Jurkat, Clone E6-1 (cell line): Measurements from ENCODE around the gene WEE1. TPM values are rescaled to one million over a fixed set of nuclear protein-coding genes. Genes with fewer than 3 reads are reported as not detected.
A peak's percentile ranks its signal among the peaks of the same experiment; 100 is the strongest.
"Not testable (repeated sequence)": the region's sequence is repeated elsewhere in the genome, so short reads cannot be mapped to it uniquely, and the experiment has no call there.

Experiments
- DNase-seq: peaks from one replicate; pipeline ENCODE4 v3.0.0-alpha.2; 2011; ENCODE audit warnings: low read depth, low spot score
- H3K4me3 ChIP-seq: 2 replicates; pipeline ENCODE4 v1.5.1; 2011; ENCODE audit warnings: mild to moderate bottlenecking, low read length, control low read depth, moderate library complexity
- polyA plus RNA-seq: library from polyadenylated mRNA; unstranded; fragments of >200 nt; gene quantifications from one replicate; pipeline ENCODE4 v1.2.1, GENCODE V29; 2012; ENCODE audit warnings: missing spikeins; ENCODE audit not compliant: insufficient read length, insufficient read depth

The WEE1 gene
- 42.7 TPM for polyA plus RNA-seq

GRCh38 chr11:9573052-9573774 is at the start of gene WEE1:
TSS of gene WEE1 (plus strand) at chr11:9573670. CDS start at chr11:9573934, 264 bp downstream.
- DNase-seq, result peak; percentile 97
- H3K4me3 ChIP-seq, result peak within 1 kb of the TSS; percentile 71

- H3K4me3 ChIP-seq, result no peak overlapping the region
- DNase-seq, result no peak
Measured at GRCh38 chr11:9524001-9524400, 49.5 kb upstream of the WEE1 start.

GRCh38 chr11:9525116-9525515 is 48.4 kb upstream of the WEE1 start:
- H3K4me3 ChIP-seq, result no peak overlapping the region
- no peak for DNase-seq

GRCh38 chr11:9527481-9528135 is 45.9 kb upstream of the WEE1 start:
- DNase-seq, result no peak
- no peak overlapping the region for H3K4me3 ChIP-seq

GRCh38 chr11:9528136-9528501 is 45.4 kb upstream of the WEE1 start:
- DNase-seq, result no peak
- H3K4me3 ChIP-seq, result no peak overlapping the region

- DNase-seq, result no peak
Measured at GRCh38 chr11:9528573-9529333, 44.7 kb upstream of the WEE1 start.

GRCh38 chr11:9529334-9529650 is 44.2 kb upstream of the WEE1 start:
- DNase-seq, result no peak
- H3K4me3 ChIP-seq, result no peak overlapping the region

More at GRCh38 chr11:9528573-9529333, 44.7 kb upstream of the WEE1 start:
- H3K4me3 ChIP-seq, result no peak overlapping the region

GRCh38 chr11:9530020-9530621 is 43.3 kb upstream of the WEE1 start:
- DNase-seq, result no peak

GRCh38 chr11:9530901-9531625 is 42.4 kb upstream of the WEE1 start:
- DNase-seq, result no peak

More at GRCh38 chr11:9530020-9530621, 43.3 kb upstream of the WEE1 start:
- H3K4me3 ChIP-seq, result no peak overlapping the region

GRCh38 chr11:9533058-9533457 is 40.4 kb upstream of the WEE1 start:
- no peak overlapping the region for H3K4me3 ChIP-seq
- no peak for DNase-seq

More at GRCh38 chr11:9530901-9531625, 42.4 kb upstream of the WEE1 start:
- no peak overlapping the region for H3K4me3 ChIP-seq

- H3K4me3 ChIP-seq, result no peak overlapping the region
- DNase-seq, result no peak
Measured at GRCh38 chr11:9533736-9534473, 39.6 kb upstream of the WEE1 start.

GRCh38 chr11:9535189-9535781 is 38.2 kb upstream of the WEE1 start:
- H3K4me3 ChIP-seq, result no peak overlapping the region
- DNase-seq, result peak; percentile 47

- DNase-seq, result no peak
- no peak overlapping the region for H3K4me3 ChIP-seq
Measured at GRCh38 chr11:9538548-9538947, 34.9 kb upstream of the WEE1 start.

- DNase-seq, H3K4me3 ChIP-seq: not testable (repeated sequence)
Measured at GRCh38 chr11:9549216-9549615, 24.3 kb upstream of the WEE1 start.

- no peak for DNase-seq
- no peak overlapping the region for H3K4me3 ChIP-seq
Measured at GRCh38 chr11:9550191-9550628, 23.3 kb upstream of the WEE1 start.

GRCh38 chr11:9561279-9561982 is 12.0 kb upstream of the WEE1 start:
- no peak for DNase-seq
- H3K4me3 ChIP-seq, result no peak overlapping the region

- no peak for DNase-seq
- H3K4me3 ChIP-seq, result no peak overlapping the region
Measured at GRCh38 chr11:9562716-9563115, 10.8 kb upstream of the WEE1 start.
